WI38 (cell line): ENCODE measurements around the gene DMRTA2.

Experiments used
- H3K4me3 ChIP-seq: 2 replicates; pipeline ENCODE4 v1.5.1; 2011; ENCODE audit warnings: low read depth, mild to moderate bottlenecking, control low read depth, low read length
- TF ChIP-seq, protein P1 (sequence below): IDR thresholded peaks from 2 replicates; pipeline ENCODE4 v1.5.1; 2012; ENCODE audit warnings: low read depth, mild to moderate bottlenecking, control low read depth, low read length

DMRTA2 gene

DNA sequence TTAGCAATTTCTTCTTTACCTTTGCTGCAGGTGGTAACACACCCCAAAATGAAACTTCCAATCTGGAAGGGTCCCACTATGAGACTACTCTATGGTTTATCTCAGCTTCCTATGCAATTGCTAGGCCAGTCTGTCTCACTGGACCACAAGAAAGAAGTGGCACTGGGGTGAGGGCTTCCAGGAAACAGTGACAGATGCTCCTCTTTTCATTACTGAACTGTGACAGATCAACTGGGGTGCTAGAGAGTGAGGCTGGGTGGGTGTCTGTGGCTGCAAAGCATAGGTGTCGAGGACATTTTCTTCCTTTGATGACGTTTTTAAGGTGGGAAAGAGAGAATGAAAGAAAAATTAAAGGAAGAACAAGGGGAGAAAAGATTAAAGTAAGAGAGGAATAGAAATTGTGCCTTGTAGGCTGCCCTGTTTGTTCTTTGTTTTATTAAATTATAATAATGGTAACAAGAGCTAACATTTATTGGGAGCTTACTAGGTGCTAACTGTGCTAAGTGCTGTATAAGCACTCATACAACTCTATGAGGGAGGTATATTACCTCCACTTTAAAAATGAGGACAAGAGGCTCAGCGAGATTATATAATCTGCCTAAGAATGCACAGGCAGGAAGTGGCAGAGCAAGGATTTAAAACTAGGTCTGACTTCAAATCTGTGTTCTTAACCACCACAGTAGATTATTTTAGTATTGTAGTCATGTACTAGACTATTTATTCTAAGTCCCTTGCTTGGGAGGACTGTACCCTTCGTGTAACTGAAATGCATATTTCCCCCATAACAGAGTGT, 27.8 kb upstream of the DMRTA2 start:
- TF ChIP-seq, protein P1, sequence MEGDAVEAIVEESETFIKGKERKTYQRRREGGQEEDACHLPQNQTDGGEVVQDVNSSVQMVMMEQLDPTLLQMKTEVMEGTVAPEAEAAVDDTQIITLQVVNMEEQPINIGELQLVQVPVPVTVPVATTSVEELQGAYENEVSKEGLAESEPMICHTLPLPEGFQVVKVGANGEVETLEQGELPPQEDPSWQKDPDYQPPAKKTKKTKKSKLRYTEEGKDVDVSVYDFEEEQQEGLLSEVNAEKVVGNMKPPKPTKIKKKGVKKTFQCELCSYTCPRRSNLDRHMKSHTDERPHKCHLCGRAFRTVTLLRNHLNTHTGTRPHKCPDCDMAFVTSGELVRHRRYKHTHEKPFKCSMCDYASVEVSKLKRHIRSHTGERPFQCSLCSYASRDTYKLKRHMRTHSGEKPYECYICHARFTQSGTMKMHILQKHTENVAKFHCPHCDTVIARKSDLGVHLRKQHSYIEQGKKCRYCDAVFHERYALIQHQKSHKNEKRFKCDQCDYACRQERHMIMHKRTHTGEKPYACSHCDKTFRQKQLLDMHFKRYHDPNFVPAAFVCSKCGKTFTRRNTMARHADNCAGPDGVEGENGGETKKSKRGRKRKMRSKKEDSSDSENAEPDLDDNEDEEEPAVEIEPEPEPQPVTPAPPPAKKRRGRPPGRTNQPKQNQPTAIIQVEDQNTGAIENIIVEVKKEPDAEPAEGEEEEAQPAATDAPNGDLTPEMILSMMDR = no peak
- no peak overlapping the region for H3K4me3 ChIP-seq

DNA sequence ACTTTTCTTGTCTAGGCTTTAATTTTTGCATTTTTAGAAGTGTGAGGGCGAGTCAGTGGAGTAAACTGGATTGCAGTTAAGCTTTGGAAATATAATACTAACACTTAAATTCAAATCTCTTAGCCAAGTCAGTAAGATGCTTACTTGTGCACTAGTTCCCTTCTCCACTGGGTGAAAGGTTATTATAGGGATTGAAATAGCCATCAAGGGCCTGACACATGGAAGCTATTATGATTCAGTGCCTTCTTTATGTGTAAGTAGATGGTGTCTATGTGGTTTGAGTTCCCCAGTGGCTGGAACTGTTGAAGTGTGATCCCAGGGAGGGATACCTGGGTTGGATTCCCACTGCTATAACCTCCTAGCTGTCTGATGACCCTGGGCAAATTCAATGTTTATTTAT, 24.7 kb upstream of the DMRTA2 start:
- H3K4me3 ChIP-seq = no peak overlapping the region
- TF ChIP-seq, protein P1 = no peak

DNA sequence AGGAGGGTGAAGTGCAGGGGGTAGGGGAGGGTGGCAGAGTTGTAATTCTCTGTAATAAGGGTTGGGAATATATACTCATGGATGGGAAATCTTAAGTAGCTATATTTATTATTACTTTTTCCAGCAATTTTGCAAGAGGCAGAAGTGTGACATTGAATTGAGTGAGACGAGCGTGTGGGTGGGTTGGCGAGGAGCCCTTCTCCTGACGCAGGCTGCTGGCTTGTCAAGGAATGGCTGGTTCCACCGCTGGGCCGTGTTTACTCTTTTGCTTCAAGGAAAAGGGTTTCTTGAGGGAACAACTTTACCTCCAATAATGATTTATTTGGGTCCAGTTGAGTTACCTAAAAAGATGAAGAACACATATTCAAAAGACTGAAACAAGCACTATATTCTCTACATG, 17.9 kb upstream of the DMRTA2 start:
- TF ChIP-seq, protein P1 = no peak
- H3K4me3 ChIP-seq = no peak overlapping the region

DNA sequence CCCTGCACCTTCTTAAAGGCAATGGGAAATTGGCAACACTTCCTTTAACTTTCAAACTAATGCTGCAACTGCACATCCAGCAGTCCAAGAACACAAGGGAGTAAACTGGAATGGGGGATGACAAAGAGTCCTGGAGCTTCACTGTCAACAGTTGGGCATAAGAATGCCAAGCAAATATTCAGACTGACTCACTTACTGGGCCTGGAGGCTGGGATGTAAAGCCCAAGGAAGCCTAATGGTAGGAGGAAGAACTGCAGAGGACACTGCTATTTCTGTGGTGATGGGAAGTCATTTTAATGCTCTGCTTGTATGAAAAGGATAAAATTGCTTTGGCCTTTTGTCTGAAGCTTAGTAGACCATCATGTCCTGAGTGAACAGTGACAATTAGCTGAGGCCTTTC, 15.7 kb upstream of the DMRTA2 start:
- TF ChIP-seq, protein P1 = peak; percentile 25; the same call in 1 of the 2 replicates
- H3K4me3 ChIP-seq = no peak overlapping the region

DNA sequence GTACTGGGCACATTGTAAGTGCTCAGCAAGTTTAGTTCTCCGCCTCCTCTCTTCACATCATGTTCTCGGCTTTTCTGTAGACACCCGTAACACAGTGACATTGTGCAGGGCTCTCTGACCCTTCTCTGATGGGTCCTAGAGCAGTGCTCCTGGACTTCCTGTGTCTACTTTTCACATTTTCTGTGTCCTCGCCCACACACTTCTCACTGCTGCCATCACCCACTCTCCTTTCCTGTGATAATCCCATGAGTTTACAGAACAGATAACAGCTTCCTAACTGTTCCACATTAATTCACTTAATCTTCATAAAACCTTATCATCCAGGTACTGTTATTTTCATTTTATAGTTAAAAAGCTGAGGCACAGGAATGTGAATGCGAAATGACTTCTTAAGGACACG, 13.2 kb upstream of the DMRTA2 start:
- no peak overlapping the region for H3K4me3 ChIP-seq
- TF ChIP-seq, protein P1 = no peak

DNA sequence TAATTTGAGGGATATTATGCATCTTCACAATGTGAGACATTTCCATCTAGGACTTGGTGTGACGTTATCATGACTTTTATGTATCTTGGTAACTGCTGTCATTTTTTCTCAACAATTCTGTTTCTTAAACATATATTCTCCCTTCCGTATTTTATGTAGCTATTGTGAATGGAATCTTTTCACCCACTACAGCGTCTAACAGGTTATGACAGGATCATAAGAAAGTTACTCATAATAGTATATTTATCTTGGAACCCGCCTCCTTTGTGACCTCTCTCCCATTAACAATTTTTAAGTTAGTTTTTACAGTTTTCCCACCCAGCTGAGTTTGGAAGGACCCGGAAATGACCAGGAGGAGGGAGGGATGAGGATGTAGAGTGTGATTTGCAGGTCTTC, 6.8 kb upstream of the DMRTA2 start:
- TF ChIP-seq, protein P1 = no peak
- H3K4me3 ChIP-seq = no peak overlapping the region; the same call in 1 of the 2 replicates
